B cell (primary cell): Measurements from ENCODE around the gene NHSL2. TPM values are rescaled to one million over a fixed set of nuclear protein-coding genes. Genes with fewer than 3 reads are reported as not detected.

Experiments
- ATAC-seq: fragments of 200-7000 bp; cut with Tn5 transposase; one replicate; pipeline ENCODE4 v1.10.0; 2021; ENCODE audit warnings: low read depth, mild to moderate bottlenecking, moderate number of reproducible peaks, moderate library complexity
- CTCF ChIA-PET: fragments of 350-600 bp; sonication (Branson Sonifier 250); formaldehyde crosslinking; loops from one replicate; lab custom pipeline; 2021; ENCODE audit warnings: antibody characterized with exemption, inconsistent platforms; lab: Charles Lee
- POLR2A ChIA-PET: fragments of 350-600 bp; sonication (Branson Sonifier 250); formaldehyde crosslinking; loops from one replicate; lab custom pipeline; 2021; ENCODE audit warnings: antibody characterized with exemption; lab: Charles Lee
- DNase-seq: peaks from one replicate; pipeline ENCODE4 v3.0.0; 2013
- H2AFZ ChIP-seq: 2 replicates; pipeline ENCODE4 v1.6.1; 2012; ENCODE audit warnings: mild to moderate bottlenecking, low read depth, low read length; ENCODE audit not compliant: insufficient read depth, poor library complexity, severe bottlenecking
- H3K27ac ChIP-seq, 2 donors: 1 replicate in 1 of 2; 2 replicates in 1 of 2; pipeline ENCODE4 v1.5.1; 2012 to 2013; ENCODE audit warnings: low read length in 2 of 2, mild to moderate bottlenecking in 2 of 2, moderate library complexity in 1 of 2
- H3K27me3 ChIP-seq, 4 experiments: fragments of 200-600 bp in 1 of 4; sonication (generic) in 1 of 4; replicated peaks in 1 of 4; 1 replicate in 2 of 4; 2 replicates in 2 of 4; pipeline versions ENCODE4 v1.6.1 to v1.7.0; 2013 to 2016; ENCODE audit warnings: low read length in 3 of 4, mild to moderate bottlenecking in 2 of 4, mixed read lengths in 1 of 4, moderate library complexity in 1 of 4; ENCODE audit not compliant: insufficient read depth in 4 of 4, control insufficient read depth in 3 of 4; ENCODE audit errors: control extremely low read depth in 1 of 4
- H3K36me3 ChIP-seq, 2 experiments: replicated peaks in 1 of 2; 1 replicate in 1 of 2; 2 replicates in 1 of 2; pipeline versions ENCODE4 v1.6.1 to v1.7.1; 2013; ENCODE audit warnings: low read length in 1 of 2; ENCODE audit not compliant: insufficient read depth in 2 of 2, control insufficient read depth in 1 of 2; ENCODE audit errors: control extremely low read depth in 1 of 2, extremely low read depth in 1 of 2
- H3K4me1 ChIP-seq, 2 donors: fragments of 200-600 bp in 1 of 2; sonication (generic) in 1 of 2; 1 replicate in 1 of 2; 2 replicates in 1 of 2; pipeline versions ENCODE4 v1.5.1 to v1.6.1; 2013 to 2017; ENCODE audit warnings: low read length in 2 of 2; ENCODE audit not compliant: control insufficient read depth in 2 of 2, insufficient read depth in 2 of 2
- H3K4me2 ChIP-seq: replicated peaks from 2 replicates; pipeline ENCODE3; 2012; ENCODE audit warnings: mild to moderate bottlenecking, low read depth, low read length; ENCODE audit not compliant: poor library complexity, severe bottlenecking
- H3K4me3 ChIP-seq, 5 experiments: fragments of 200-600 bp in 1 of 5; sonication (generic) in 1 of 5; 1 replicate in 3 of 5; 2 replicates in 2 of 5; pipeline versions ENCODE4 v1.5.1 to v1.7.0; 2011 to 2016; ENCODE audit warnings: low read length in 4 of 5, mild to moderate bottlenecking in 4 of 5, low read depth in 2 of 5, control low read depth in 1 of 5, moderate library complexity in 1 of 5; ENCODE audit not compliant: insufficient read depth in 1 of 5; ENCODE audit errors: control extremely low read depth in 1 of 5, extremely low read depth in 1 of 5
- H3K79me2 ChIP-seq: fragments of 200-600 bp; sonication (generic); one replicate; pipeline ENCODE4 v1.6.0; 2016; ENCODE audit warnings: low read length; ENCODE audit not compliant: control insufficient read depth, insufficient read depth
- H3K9ac ChIP-seq: fragments of 200-600 bp; sonication (generic); 2 replicates; pipeline ENCODE4 v1.6.1; 2017; ENCODE audit warnings: mild to moderate bottlenecking, low read length, moderate library complexity
- H3K9me3 ChIP-seq, 3 donors: one replicate each; pipeline versions ENCODE4 v1.6.1 to v1.7.1; 2013; ENCODE audit warnings: low read length in 2 of 3; ENCODE audit not compliant: control insufficient read depth in 2 of 3, insufficient read depth in 1 of 3; ENCODE audit errors: control extremely low read depth in 1 of 3
- H4K20me1 ChIP-seq: 2 replicates; pipeline ENCODE4 v1.6.0; 2012; ENCODE audit warnings: mild to moderate bottlenecking, low read length; ENCODE audit not compliant: insufficient read depth, control insufficient read depth, poor library complexity, severe bottlenecking
- H3K27ac Mint-ChIP-seq: one replicate; pipeline ENCODE4 v1.8.0; 2021; ENCODE audit warnings: mixed read lengths
- H3K27me3 Mint-ChIP-seq: one replicate; pipeline ENCODE4 v1.8.0; 2021; ENCODE audit warnings: mixed read lengths
- H3K4me1 Mint-ChIP-seq: one replicate; pipeline ENCODE4 v1.8.0; 2021; ENCODE audit warnings: mixed read lengths
- H3K4me3 Mint-ChIP-seq: one replicate; pipeline ENCODE4 v1.8.0; 2021; ENCODE audit warnings: mixed read lengths
- H3K9me3 Mint-ChIP-seq: one replicate; pipeline ENCODE4 v1.8.0; 2022; ENCODE audit warnings: mixed read lengths; ENCODE audit not compliant: insufficient read depth
- CTCF ChIP-seq: fragments of 200-600 bp; IDR thresholded peaks from one replicate; pipeline ENCODE4 v1.8.0; 2022; ENCODE audit warnings: antibody characterized with exemption, mild to moderate bottlenecking
- EZH2 ChIP-seq: IDR thresholded peaks from 2 replicates; pipeline ENCODE4 v1.6.1; 2012; ENCODE audit warnings: borderline replicate concordance, low read depth, mild to moderate bottlenecking, moderate library complexity, low read length; ENCODE audit not compliant: insufficient read depth, poor library complexity, severe bottlenecking
- WGBS: methylation state at CpG from one replicate; pipeline ENCODE4 v1.1.5; 2013; ENCODE audit warnings: missing lambda C conversion rate; ENCODE audit not compliant: insufficient coverage; 5-methylcytosine and 5-hydroxymethylcytosine counted together
- intact Hi-C: fragments of 100-400 bp; cut with micrococcal nuclease; formaldehyde crosslinking; loops from one replicate; pipeline ENCODE4 v1.10.0; 2022
- polyA plus RNA-seq: library from polyadenylated mRNA; depleted of rRNA; stranded (reverse); fragments of >200 nt; gene quantifications from 2 replicates; pipeline ENCODE4 v1.2.3, GENCODE V29; 2012
- total RNA-seq, 2 donors: library from RNA; stranded (reverse); fragments of 120-200 nt in 1 of 2; gene quantifications; 1 replicate in 1 of 2; 2 replicates in 1 of 2; pipeline versions ENCODE4 v1.2.3 to v1.2.4, GENCODE V29; 2013 to 2022

Gene NHSL2
- total and polyA plus RNA-seq, 2 donors (not counting 1 experiment from before 2014, with no cell fraction given) = 0.16 to 1.7 TPM

DNA sequence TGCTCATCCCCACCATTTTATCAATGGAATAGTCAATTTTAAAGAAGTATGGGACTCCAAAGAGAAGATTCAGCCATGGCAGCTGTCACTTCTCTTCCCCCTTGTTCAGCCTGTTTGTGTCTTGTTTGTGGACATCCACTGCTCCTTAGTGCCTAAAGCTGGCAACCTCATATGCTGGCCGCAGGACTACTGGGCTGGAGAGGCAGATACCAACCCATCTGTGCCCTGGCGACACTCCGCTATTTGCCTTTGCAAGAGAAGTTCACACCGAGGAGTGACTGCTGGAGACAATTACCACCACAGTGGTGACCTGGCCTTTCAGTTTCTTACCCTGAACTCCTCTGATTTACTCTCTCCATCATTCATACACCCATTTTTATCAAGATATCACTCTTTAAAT is 64.3 kb downstream of the NHSL2 start:
- Mint-ChIP-seq H3K9me3 (no peaks in the 10 kb centered on the region), H3K27ac (no peak overlapping the region), H3K27me3 (peaks cover 23% of the 10 kb centered on the region), H3K4me3 (no peak overlapping the region), H3K4me1 (no peaks in the 10 kb centered on the region)
- DNase-seq (no peak), ATAC-seq (no peak)
- H3K4me2 ChIP-seq = no peak overlapping the region
- no peak overlapping the region for H3K9ac ChIP-seq
- 88% methylated on average over 3 of the region's 4 CpGs for WGBS
- H3K4me3 ChIP-seq = no peak overlapping the region
- H3K4me1 ChIP-seq = no peaks in the 10 kb centered on the region
- intact Hi-C loops = no loop called here
- no peaks in the 10 kb centered on the region for H3K36me3 ChIP-seq
- ChIA-PET CTCF (no interaction called here), POLR2A (no interaction called here)
- no peaks in the 10 kb centered on the region for H4K20me1 ChIP-seq
- H3K27me3 ChIP-seq = no peaks in the 10 kb centered on the region
- no peaks in the 10 kb centered on the region for H3K9me3 ChIP-seq
- TF ChIP-seq EZH2 (no peak), CTCF (no peak)
- H3K79me2 ChIP-seq = no peaks in the 10 kb centered on the region
- H3K27ac ChIP-seq = no peak overlapping the region
- no peak overlapping the region for H2AFZ ChIP-seq

GRCh38 chrX:71976753-71977152 is 66.1 kb downstream of the NHSL2 start:
- intact Hi-C loops = no loop called here
- no peaks in the 10 kb centered on the region for H4K20me1 ChIP-seq
- no peaks in the 10 kb centered on the region for H3K27me3 ChIP-seq
- no peaks in the 10 kb centered on the region for H3K79me2 ChIP-seq
- Mint-ChIP-seq H3K4me1 (no peaks in the 10 kb centered on the region), H3K27ac (no peak overlapping the region), H3K27me3 (peaks cover 23% of the 10 kb centered on the region), H3K9me3 (no peaks in the 10 kb centered on the region), H3K4me3 (no peak overlapping the region)
- no peak overlapping the region for H3K4me3 ChIP-seq
- H3K27ac ChIP-seq = no peak overlapping the region
- no peak for ATAC-seq
- no peaks in the 10 kb centered on the region for H3K9me3 ChIP-seq
- H2AFZ ChIP-seq = no peak overlapping the region
- ChIA-PET CTCF (no interaction called here), POLR2A (no interaction called here)
- no CpG with 5 or more reads among the region's 3 CpGs for WGBS
- H3K4me2 ChIP-seq = no peak overlapping the region
- no peak overlapping the region for H3K9ac ChIP-seq
- DNase-seq = no peak
- TF ChIP-seq CTCF (no peak), EZH2 (no peak)
- H3K36me3 ChIP-seq = no peaks in the 10 kb centered on the region
- H3K4me1 ChIP-seq = no peaks in the 10 kb centered on the region
